K562 (cell line): ENCODE results near the gene PSRC1. TPM values are rescaled to one million over a fixed set of nuclear protein-coding genes. Genes with fewer than 3 reads are reported as not detected.

Experiments
- ARHGAP35 ChIP-seq: fragments of 450-650 bp; IDR thresholded peaks from 2 replicates; pipeline ENCODE4 v1.6.1; 2018; ENCODE audit not compliant: partially characterized antibody
- CBFB ChIP-seq: sonication (generic); formaldehyde crosslinking; IDR thresholded peaks from 2 replicates; pipeline ENCODE4 v1.4.0; 2020; ENCODE audit warnings: mild to moderate bottlenecking, missing genetic modification reagents
- ETV6 ChIP-seq, 3 experiments: fragments of 150-350 bp in 1 of 3; sonication (generic) in 1 of 3; formaldehyde crosslinking in 1 of 3; IDR thresholded peaks; 2 replicates each; pipeline versions ENCODE4 v1.6.1 to v1.8.0; 2014 to 2022; ENCODE audit warnings: borderline replicate concordance in 2 of 3, low read depth in 2 of 3, antibody characterized with exemption in 1 of 3, low read length in 1 of 3, mild to moderate bottlenecking in 1 of 3, missing genetic modification reagents in 1 of 3
- NRF1 ChIP-seq, 2 experiments: fragments of 450-650 bp; IDR thresholded peaks in 1 of 2; conservative IDR thresholded peaks in 1 of 2; 2 replicates each; pipeline ENCODE4 v1.6.1; 2014; ENCODE audit warnings: mild to moderate bottlenecking in 2 of 2
- POLR2H ChIP-seq: IDR thresholded peaks from 2 replicates; pipeline ENCODE4 v1.6.1; 2016; ENCODE audit warnings: missing genetic modification characterization, low read depth, mild to moderate bottlenecking, control low read depth, missing compliant biosample characterization, moderate library complexity
- RBBP5 ChIP-seq: fragments of 200-600 bp; sonication (generic); IDR thresholded peaks from 2 replicates; pipeline ENCODE4 v1.6.1; 2012; ENCODE audit warnings: borderline replicate concordance, mild to moderate bottlenecking, low read length, control low read depth, inconsistent platforms; ENCODE audit not compliant: insufficient read depth, poor library complexity, severe bottlenecking
- XRCC4 ChIP-seq: IDR thresholded peaks from one replicate; pipeline ENCODE4 v1.6.1; 2011; ENCODE audit not compliant: insufficient read depth, insufficient read length; ENCODE audit errors: extremely low read depth
- ZNF311 ChIP-seq: fragments of 250-450 bp; sonication (Bioruptor Pico); IDR thresholded peaks from 2 replicates; pipeline ENCODE4 v1.4.0; 2020; ENCODE audit warnings: mild to moderate bottlenecking, moderate library complexity
- polyA plus RNA-seq, 8 experiments: library from polyadenylated mRNA; depleted of rRNA in 4 of 8; stranded (reverse) in 5 of 8; unstranded in 3 of 8; fragments of >200 nt; fragmentation: Nextera tagmentation in 2 of 8; fragmentation: Illumina TruSeq in 1 of 8; extraction: Ambion mirVana in 2 of 8; extraction: Trizol in 1 of 8; gene quantifications; 2 replicates each; pipeline versions ENCODE4 v1.2.1 to v1.2.3, GENCODE V29; 2011 to 2014; ENCODE audit warnings: inconsistent platforms in 1 of 8, missing spikeins in 1 of 8
- total RNA-seq, 7 experiments: library from RNA; depleted of rRNA in 6 of 7; stranded (reverse); fragments of >200 nt in 6 of 7; fragmentation: Illumina TruSeq in 2 of 7; extraction: Trizol in 2 of 7; gene quantifications; 2 replicates each; pipeline versions ENCODE4 v1.2.1 to v1.2.3, GENCODE V29; 2011 to 2021; ENCODE audit warnings: low replicate concordance in 1 of 7
- TF ChIP-seq, protein P1 (sequence below): fragments of 200-800 bp; sonication (Bioruptor generic); IDR thresholded peaks from 2 replicates; pipeline ENCODE4 v1.6.1; 2017; ENCODE audit warnings: missing genetic modification characterization, missing compliant biosample characterization
- TF ChIP-seq, protein P2 (sequence below): fragments of 450-650 bp; IDR thresholded peaks from 2 replicates; pipeline ENCODE4 v1.6.1; 2016; ENCODE audit warnings: mild to moderate bottlenecking, moderate library complexity
- TF ChIP-seq, protein P3 (sequence below): fragments of 200-800 bp; sonication (Bioruptor generic); IDR thresholded peaks from 2 replicates; pipeline ENCODE4 v1.6.1; 2017; ENCODE audit warnings: missing genetic modification characterization, missing compliant biosample characterization

PSRC1 gene
- total and polyA plus RNA-seq, 9 of the 15 experiments (the other 6 are each of a cell fraction or from before 2014, with no cell fraction given) = 6.5 to 65.2 (median 39.3) TPM

DNA sequence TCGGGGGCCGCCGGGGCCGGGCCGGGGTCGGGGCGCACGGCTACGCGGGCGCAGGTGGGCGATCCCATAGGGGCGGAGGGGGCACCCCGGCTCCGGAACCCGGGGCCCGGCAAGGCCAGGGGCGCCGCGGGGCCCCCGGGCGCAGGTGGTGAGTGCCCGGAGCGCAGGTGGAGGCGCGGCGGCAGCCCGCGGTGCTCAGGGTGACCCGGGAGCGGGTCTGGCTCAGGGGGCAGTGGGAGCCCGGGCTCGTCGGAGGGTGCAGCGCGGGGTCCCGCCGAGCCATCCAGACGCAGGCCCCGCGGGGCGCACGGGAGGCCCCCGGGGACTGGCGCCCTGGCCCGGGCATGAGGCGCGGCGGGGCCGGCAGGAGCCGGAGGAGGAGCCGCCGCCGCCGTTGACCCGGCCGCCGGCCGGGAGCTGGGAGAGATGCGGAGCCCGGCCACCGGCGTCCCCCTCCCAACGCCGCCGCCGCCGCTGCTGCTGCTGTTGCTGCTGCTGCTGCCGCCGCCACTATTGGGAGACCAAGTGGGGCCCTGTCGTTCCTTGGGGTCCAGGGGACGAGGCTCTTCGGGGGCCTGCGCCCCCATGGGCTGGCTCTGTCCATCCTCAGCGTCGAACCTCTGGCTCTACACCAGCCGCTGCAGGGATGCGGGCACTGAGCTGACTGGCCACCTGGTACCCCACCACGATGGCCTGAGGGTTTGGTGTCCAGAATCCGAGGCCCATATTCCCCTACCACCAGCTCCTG, 33.1 kb downstream of the PSRC1 start (continued):
- TF ChIP-seq, protein P1, sequence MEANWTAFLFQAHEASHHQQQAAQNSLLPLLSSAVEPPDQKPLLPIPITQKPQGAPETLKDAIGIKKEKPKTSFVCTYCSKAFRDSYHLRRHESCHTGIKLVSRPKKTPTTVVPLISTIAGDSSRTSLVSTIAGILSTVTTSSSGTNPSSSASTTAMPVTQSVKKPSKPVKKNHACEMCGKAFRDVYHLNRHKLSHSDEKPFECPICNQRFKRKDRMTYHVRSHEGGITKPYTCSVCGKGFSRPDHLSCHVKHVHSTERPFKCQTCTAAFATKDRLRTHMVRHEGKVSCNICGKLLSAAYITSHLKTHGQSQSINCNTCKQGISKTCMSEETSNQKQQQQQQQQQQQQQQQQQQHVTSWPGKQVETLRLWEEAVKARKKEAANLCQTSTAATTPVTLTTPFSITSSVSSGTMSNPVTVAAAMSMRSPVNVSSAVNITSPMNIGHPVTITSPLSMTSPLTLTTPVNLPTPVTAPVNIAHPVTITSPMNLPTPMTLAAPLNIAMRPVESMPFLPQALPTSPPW (CRISPR knock-in tag) = peak; percentile 47
- TF ChIP-seq, protein P2, sequence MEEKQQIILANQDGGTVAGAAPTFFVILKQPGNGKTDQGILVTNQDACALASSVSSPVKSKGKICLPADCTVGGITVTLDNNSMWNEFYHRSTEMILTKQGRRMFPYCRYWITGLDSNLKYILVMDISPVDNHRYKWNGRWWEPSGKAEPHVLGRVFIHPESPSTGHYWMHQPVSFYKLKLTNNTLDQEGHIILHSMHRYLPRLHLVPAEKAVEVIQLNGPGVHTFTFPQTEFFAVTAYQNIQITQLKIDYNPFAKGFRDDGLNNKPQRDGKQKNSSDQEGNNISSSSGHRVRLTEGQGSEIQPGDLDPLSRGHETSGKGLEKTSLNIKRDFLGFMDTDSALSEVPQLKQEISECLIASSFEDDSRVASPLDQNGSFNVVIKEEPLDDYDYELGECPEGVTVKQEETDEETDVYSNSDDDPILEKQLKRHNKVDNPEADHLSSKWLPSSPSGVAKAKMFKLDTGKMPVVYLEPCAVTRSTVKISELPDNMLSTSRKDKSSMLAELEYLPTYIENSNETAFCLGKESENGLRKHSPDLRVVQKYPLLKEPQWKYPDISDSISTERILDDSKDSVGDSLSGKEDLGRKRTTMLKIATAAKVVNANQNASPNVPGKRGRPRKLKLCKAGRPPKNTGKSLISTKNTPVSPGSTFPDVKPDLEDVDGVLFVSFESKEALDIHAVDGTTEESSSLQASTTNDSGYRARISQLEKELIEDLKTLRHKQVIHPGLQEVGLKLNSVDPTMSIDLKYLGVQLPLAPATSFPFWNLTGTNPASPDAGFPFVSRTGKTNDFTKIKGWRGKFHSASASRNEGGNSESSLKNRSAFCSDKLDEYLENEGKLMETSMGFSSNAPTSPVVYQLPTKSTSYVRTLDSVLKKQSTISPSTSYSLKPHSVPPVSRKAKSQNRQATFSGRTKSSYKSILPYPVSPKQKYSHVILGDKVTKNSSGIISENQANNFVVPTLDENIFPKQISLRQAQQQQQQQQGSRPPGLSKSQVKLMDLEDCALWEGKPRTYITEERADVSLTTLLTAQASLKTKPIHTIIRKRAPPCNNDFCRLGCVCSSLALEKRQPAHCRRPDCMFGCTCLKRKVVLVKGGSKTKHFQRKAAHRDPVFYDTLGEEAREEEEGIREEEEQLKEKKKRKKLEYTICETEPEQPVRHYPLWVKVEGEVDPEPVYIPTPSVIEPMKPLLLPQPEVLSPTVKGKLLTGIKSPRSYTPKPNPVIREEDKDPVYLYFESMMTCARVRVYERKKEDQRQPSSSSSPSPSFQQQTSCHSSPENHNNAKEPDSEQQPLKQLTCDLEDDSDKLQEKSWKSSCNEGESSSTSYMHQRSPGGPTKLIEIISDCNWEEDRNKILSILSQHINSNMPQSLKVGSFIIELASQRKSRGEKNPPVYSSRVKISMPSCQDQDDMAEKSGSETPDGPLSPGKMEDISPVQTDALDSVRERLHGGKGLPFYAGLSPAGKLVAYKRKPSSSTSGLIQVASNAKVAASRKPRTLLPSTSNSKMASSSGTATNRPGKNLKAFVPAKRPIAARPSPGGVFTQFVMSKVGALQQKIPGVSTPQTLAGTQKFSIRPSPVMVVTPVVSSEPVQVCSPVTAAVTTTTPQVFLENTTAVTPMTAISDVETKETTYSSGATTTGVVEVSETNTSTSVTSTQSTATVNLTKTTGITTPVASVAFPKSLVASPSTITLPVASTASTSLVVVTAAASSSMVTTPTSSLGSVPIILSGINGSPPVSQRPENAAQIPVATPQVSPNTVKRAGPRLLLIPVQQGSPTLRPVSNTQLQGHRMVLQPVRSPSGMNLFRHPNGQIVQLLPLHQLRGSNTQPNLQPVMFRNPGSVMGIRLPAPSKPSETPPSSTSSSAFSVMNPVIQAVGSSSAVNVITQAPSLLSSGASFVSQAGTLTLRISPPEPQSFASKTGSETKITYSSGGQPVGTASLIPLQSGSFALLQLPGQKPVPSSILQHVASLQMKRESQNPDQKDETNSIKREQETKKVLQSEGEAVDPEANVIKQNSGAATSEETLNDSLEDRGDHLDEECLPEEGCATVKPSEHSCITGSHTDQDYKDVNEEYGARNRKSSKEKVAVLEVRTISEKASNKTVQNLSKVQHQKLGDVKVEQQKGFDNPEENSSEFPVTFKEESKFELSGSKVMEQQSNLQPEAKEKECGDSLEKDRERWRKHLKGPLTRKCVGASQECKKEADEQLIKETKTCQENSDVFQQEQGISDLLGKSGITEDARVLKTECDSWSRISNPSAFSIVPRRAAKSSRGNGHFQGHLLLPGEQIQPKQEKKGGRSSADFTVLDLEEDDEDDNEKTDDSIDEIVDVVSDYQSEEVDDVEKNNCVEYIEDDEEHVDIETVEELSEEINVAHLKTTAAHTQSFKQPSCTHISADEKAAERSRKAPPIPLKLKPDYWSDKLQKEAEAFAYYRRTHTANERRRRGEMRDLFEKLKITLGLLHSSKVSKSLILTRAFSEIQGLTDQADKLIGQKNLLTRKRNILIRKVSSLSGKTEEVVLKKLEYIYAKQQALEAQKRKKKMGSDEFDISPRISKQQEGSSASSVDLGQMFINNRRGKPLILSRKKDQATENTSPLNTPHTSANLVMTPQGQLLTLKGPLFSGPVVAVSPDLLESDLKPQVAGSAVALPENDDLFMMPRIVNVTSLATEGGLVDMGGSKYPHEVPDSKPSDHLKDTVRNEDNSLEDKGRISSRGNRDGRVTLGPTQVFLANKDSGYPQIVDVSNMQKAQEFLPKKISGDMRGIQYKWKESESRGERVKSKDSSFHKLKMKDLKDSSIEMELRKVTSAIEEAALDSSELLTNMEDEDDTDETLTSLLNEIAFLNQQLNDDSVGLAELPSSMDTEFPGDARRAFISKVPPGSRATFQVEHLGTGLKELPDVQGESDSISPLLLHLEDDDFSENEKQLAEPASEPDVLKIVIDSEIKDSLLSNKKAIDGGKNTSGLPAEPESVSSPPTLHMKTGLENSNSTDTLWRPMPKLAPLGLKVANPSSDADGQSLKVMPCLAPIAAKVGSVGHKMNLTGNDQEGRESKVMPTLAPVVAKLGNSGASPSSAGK = no peak
- no peak for TF ChIP-seq NRF1 (conservative IDR thresholded peaks at IDR 0.05 in 1 of 2, IDR thresholded peaks at IDR 0.05 in 1 of 2)
- no peak for TF ChIP-seq XRCC4
- TF ChIP-seq ZNF311 (CRISPR knock-in tag) = no peak
- TF ChIP-seq, protein P3, sequence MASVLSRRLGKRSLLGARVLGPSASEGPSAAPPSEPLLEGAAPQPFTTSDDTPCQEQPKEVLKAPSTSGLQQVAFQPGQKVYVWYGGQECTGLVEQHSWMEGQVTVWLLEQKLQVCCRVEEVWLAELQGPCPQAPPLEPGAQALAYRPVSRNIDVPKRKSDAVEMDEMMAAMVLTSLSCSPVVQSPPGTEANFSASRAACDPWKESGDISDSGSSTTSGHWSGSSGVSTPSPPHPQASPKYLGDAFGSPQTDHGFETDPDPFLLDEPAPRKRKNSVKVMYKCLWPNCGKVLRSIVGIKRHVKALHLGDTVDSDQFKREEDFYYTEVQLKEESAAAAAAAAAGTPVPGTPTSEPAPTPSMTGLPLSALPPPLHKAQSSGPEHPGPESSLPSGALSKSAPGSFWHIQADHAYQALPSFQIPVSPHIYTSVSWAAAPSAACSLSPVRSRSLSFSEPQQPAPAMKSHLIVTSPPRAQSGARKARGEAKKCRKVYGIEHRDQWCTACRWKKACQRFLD = 0 out of 2 replicates have a peak, but pooled peaks have one; percentile 8
- no peak for TF ChIP-seq CBFB (CRISPR knock-in tag)
- peak; percentile 35 for TF ChIP-seq RBBP5
- no peak for TF ChIP-seq ETV6 (IDR thresholded peaks at IDR 0.05; ENCODE audit: borderline replicate concordance in 1 of 2, low read depth in 2 of 2, low read length in 1 of 2)
- no peak for TF ChIP-seq ETV6 (CRISPR knock-in tag; IDR thresholded peaks at IDR 0.05; ENCODE audit: borderline replicate concordance)
- no peak for TF ChIP-seq POLR2H (tag)
- TF ChIP-seq ARHGAP35 = no peak
